SK-N-SH (cell line): ENCODE measurements around the gene ANO6.
"Not testable (repeated sequence)": the region's sequence is repeated elsewhere in the genome, so short reads cannot be mapped to it uniquely, and the experiment has no call there.

ENCODE experiments used
- CHD2 ChIP-seq: fragments of 150-350 bp; IDR thresholded peaks from 2 replicates; pipeline ENCODE4 v1.6.1; 2018; ENCODE audit warnings: low read length; ENCODE audit not compliant: partially characterized antibody
- EP300 ChIP-seq, 2 experiments: IDR thresholded peaks; 2 replicates each; pipeline versions ENCODE4 v1.4.0 to v1.6.1; 2012; ENCODE audit warnings: borderline replicate concordance in 1 of 2, low read depth in 1 of 2, low read length in 1 of 2
- FOXM1 ChIP-seq: IDR thresholded peaks from 2 replicates; pipeline ENCODE4 v1.4.0; 2012; ENCODE audit warnings: low read depth, mild to moderate bottlenecking
- MEF2A ChIP-seq: IDR thresholded peaks from 2 replicates; pipeline ENCODE4 v1.4.0; 2012; ENCODE audit warnings: low read depth, borderline replicate concordance
- POLR2AphosphoS5 ChIP-seq: IDR thresholded peaks from 2 replicates; pipeline ENCODE4 v1.6.1; 2012; ENCODE audit warnings: low read depth, low read length
- RCOR1 ChIP-seq: fragments of 150-350 bp; IDR thresholded peaks from 2 replicates; pipeline ENCODE4 v1.6.1; 2017; ENCODE audit warnings: antibody characterized with exemption, low read length
- TF ChIP-seq, protein P1 (sequence below): fragments of 200-600 bp; sonication (generic); IDR thresholded peaks from 2 replicates; pipeline ENCODE4 v1.6.1; 2017; ENCODE audit warnings: antibody characterized with exemption, mild to moderate bottlenecking, moderate library complexity
- TF ChIP-seq, protein P2 (sequence below): IDR thresholded peaks from 2 replicates; pipeline ENCODE4 v1.4.0; 2012; ENCODE audit warnings: low read depth, borderline replicate concordance
- TF ChIP-seq, protein P3 (sequence below): IDR thresholded peaks from 2 replicates; pipeline ENCODE4 v1.6.1; 2012; ENCODE audit warnings: mild to moderate bottlenecking, low read depth, low read length, moderate library complexity

DNA sequence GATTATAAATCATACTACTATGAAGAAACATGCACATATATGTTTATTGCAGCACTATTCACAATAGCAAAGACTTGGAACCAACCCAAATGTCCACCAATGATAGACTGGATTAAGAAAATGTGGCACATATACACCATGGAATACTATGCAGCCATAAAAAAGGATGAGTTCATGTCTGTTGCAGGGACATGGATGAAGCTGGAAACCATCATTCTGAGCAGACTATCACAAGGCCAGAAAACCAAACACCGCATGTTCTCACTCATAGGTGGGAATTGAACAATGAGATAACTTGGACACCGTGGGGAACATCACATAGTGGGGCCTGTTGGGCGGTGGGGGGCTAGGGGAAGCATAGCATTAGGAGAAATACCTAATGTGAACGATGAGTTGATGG is 181.6 kb downstream of the ANO6 start:
- TF ChIP-seq, protein P1, sequence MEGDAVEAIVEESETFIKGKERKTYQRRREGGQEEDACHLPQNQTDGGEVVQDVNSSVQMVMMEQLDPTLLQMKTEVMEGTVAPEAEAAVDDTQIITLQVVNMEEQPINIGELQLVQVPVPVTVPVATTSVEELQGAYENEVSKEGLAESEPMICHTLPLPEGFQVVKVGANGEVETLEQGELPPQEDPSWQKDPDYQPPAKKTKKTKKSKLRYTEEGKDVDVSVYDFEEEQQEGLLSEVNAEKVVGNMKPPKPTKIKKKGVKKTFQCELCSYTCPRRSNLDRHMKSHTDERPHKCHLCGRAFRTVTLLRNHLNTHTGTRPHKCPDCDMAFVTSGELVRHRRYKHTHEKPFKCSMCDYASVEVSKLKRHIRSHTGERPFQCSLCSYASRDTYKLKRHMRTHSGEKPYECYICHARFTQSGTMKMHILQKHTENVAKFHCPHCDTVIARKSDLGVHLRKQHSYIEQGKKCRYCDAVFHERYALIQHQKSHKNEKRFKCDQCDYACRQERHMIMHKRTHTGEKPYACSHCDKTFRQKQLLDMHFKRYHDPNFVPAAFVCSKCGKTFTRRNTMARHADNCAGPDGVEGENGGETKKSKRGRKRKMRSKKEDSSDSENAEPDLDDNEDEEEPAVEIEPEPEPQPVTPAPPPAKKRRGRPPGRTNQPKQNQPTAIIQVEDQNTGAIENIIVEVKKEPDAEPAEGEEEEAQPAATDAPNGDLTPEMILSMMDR = not testable (repeated sequence)
- not testable (repeated sequence) for TF ChIP-seq EP300 (IDR thresholded peaks at IDR 0.05; ENCODE audit: borderline replicate concordance in 1 of 2, low read depth in 1 of 2, low read length in 1 of 2); FOXM1; CHD2; RCOR1; MEF2A; POLR2AphosphoS5
- TF ChIP-seq, protein P2, sequence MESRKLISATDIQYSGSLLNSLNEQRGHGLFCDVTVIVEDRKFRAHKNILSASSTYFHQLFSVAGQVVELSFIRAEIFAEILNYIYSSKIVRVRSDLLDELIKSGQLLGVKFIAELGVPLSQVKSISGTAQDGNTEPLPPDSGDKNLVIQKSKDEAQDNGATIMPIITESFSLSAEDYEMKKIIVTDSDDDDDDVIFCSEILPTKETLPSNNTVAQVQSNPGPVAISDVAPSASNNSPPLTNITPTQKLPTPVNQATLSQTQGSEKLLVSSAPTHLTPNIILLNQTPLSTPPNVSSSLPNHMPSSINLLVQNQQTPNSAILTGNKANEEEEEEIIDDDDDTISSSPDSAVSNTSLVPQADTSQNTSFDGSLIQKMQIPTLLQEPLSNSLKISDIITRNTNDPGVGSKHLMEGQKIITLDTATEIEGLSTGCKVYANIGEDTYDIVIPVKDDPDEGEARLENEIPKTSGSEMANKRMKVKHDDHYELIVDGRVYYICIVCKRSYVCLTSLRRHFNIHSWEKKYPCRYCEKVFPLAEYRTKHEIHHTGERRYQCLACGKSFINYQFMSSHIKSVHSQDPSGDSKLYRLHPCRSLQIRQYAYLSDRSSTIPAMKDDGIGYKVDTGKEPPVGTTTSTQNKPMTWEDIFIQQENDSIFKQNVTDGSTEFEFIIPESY = not testable (repeated sequence)
- TF ChIP-seq, protein P3, sequence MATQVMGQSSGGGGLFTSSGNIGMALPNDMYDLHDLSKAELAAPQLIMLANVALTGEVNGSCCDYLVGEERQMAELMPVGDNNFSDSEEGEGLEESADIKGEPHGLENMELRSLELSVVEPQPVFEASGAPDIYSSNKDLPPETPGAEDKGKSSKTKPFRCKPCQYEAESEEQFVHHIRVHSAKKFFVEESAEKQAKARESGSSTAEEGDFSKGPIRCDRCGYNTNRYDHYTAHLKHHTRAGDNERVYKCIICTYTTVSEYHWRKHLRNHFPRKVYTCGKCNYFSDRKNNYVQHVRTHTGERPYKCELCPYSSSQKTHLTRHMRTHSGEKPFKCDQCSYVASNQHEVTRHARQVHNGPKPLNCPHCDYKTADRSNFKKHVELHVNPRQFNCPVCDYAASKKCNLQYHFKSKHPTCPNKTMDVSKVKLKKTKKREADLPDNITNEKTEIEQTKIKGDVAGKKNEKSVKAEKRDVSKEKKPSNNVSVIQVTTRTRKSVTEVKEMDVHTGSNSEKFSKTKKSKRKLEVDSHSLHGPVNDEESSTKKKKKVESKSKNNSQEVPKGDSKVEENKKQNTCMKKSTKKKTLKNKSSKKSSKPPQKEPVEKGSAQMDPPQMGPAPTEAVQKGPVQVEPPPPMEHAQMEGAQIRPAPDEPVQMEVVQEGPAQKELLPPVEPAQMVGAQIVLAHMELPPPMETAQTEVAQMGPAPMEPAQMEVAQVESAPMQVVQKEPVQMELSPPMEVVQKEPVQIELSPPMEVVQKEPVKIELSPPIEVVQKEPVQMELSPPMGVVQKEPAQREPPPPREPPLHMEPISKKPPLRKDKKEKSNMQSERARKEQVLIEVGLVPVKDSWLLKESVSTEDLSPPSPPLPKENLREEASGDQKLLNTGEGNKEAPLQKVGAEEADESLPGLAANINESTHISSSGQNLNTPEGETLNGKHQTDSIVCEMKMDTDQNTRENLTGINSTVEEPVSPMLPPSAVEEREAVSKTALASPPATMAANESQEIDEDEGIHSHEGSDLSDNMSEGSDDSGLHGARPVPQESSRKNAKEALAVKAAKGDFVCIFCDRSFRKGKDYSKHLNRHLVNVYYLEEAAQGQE = not testable (repeated sequence)
